Measurements from ENCODE around the gene ADD1. TPM values are rescaled to one million over a fixed set of nuclear protein-coding genes. Genes with fewer than 3 reads are reported as not detected.

The ADD1 gene, protein sequence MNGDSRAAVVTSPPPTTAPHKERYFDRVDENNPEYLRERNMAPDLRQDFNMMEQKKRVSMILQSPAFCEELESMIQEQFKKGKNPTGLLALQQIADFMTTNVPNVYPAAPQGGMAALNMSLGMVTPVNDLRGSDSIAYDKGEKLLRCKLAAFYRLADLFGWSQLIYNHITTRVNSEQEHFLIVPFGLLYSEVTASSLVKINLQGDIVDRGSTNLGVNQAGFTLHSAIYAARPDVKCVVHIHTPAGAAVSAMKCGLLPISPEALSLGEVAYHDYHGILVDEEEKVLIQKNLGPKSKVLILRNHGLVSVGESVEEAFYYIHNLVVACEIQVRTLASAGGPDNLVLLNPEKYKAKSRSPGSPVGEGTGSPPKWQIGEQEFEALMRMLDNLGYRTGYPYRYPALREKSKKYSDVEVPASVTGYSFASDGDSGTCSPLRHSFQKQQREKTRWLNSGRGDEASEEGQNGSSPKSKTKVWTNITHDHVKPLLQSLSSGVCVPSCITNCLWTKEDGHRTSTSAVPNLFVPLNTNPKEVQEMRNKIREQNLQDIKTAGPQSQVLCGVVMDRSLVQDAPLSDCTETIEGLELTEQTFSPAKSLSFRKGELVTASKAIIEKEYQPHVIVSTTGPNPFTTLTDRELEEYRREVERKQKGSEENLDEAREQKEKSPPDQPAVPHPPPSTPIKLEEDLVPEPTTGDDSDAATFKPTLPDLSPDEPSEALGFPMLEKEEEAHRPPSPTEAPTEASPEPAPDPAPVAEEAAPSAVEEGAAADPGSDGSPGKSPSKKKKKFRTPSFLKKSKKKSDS
- 74.5 to 94.4 TPM (median 88.9 TPM) in 5 replicates for total RNA-seq (2022; extraction: Qiagen RNA extraction; ENCODE audit: low read depth)

DNA sequence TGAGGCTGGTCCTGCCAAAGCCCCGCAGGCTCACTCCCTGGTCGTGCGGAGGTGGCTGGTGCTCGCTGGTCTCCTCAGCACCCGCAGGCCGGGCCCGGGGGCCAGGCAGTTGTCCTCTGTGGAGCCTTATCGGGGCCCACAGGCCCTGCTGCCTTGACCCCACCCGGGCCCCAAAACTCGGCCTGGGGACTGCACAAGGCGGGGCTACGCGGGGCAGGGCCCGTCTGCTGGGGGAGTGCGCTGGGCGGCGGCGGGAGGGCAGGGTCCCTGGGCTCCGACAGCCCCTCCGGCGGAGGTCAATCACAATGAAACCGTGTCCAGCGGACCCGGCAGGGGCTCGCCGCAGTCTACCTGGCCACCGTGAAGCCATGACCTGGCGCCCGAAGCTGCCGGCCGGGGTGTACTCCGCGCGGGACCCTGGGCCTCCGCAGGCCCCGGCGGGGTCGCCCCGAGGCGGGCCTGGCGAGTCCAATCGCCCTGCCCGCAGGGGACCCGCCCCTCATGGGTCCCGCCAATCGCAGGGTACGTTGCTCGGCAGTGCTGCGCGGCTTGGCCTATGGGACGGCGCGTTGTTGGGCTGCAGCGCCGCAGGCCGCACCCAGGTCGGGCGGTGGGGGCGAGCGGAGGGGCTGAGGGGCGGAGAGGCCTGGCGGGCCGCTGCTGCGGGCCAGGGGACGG lies at the start of gene ADD1:
Gene ADD1, plus strand, starts transcription at position 582 of the 678 bp plus-strand sequence. CDS start 32,072 bp downstream, outside the sequence.

DNA sequence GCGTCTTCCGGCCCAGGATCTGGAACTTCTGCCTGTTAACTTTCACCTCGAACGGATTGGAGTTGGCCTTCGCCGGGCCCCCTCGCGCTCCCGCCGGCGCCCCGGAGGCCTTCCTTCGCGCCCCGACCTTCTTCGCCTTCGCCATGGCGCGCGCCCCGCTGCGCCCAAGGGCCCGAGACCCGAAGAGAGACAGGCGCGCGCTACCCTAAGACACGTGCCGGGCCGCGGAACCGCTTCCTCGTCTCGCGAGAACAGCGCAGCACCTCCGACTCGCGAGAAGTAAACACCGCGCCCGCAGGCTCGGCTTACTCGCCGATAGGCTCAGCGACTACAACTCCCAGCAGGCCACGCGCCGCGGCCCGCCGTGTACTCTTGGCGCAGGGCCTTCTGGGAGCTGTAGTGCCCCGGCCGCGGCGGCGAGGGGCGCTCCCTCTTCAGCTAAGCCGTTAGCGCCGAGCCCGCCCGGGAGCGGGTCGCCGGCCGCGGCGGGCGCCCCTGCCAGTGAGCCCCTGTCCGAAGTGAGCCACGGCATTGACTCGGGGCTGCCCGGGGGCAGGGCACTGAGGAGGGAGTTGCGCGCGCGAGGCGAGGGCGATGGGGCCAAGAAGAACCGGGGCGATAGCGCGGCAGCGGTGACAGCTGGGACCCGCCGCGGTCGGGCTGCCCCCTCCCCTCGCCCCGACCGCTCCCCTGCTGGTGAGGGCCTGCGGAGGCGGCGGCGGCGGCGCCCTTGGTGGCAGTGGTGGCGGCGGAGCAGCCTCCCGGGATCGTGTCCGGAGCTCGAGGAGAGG lies 119.7 kb downstream of the ADD1 start, which contains the start of the genes GRK4 and NOP14:
Gene GRK4, plus strand, starts transcription at position 397 of the 791 bp plus-strand sequence. CDS start 500 bp downstream, outside the sequence.
Gene NOP14, minus strand, starts transcription at position 232 of the 791 bp plus-strand sequence. Its CDS starts 87 bp downstream, at position 145.

Other genes with a start within 250 kb of the ADD1 start
- gene TNIP2, start 87.5 kb upstream of the ADD1 start, total RNA-seq (2022; extraction: Qiagen RNA extraction; ENCODE audit: low read depth), result 40.5 to 52.9 TPM (median 49.4 TPM) in 5 replicates
- 4.8 to 6.5 TPM (median 6.1 TPM) in 5 replicates for gene SH3BP2, start 50.8 kb upstream of the ADD1 start, total RNA-seq (2022; extraction: Qiagen RNA extraction; ENCODE audit: low read depth)
- gene NOP14, start 119.6 kb downstream of the ADD1 start, total RNA-seq (2022; extraction: Qiagen RNA extraction; ENCODE audit: low read depth), result 25.3 to 29.4 TPM (median 26.3 TPM) in 5 replicates
- 1.6 to 2.1 TPM (median 1.9 TPM) in 5 replicates for gene GRK4, start 119.7 kb downstream of the ADD1 start, total RNA-seq (2022; extraction: Qiagen RNA extraction; ENCODE audit: low read depth)
- not detected in 5 replicates for gene HTT-AS, start 230.7 kb downstream of the ADD1 start, total RNA-seq (2022; extraction: Qiagen RNA extraction; ENCODE audit: low read depth)
- gene HTT, start 230.8 kb downstream of the ADD1 start, total RNA-seq (2022; extraction: Qiagen RNA extraction; ENCODE audit: low read depth), result 12.6 to 17.0 TPM (median 13.2 TPM) in 5 replicates